GDM1 (cell line): Measurements from ENCODE around the gene MED13L.
"Not testable (repeated sequence)": the region's sequence is repeated elsewhere in the genome, so short reads cannot be mapped to it uniquely, and the experiment has no call there.

Source experiments
- DNase-seq: peaks from one replicate; lab custom pipeline; 2025; lab: John Stamatoyannopoulos, UW

The MED13L gene

GRCh38 chr12:116246490-116247179 lies 30.9 kb downstream of the MED13L start:
- no peak for DNase-seq

GRCh38 chr12:116245189-116245588 lies 32.3 kb downstream of the MED13L start:
- no peak for DNase-seq

- no peak for DNase-seq
These were observed 32.9 kb downstream of the MED13L start for GRCh38 chr12:116244474-116245090.

- no peak for DNase-seq
These were observed 33.5 kb downstream of the MED13L start for GRCh38 chr12:116244001-116244400.

- DNase-seq: no peak
These were observed 34.8 kb downstream of the MED13L start for GRCh38 chr12:116242740-116243139.

- DNase-seq: no peak
These were observed 36.2 kb downstream of the MED13L start for GRCh38 chr12:116241157-116241759.

GRCh38 chr12:116238570-116239119 lies 38.8 kb downstream of the MED13L start:
- not testable (repeated sequence) for DNase-seq

- DNase-seq: no peak
These were observed 39.3 kb downstream of the MED13L start for GRCh38 chr12:116238149-116238548.

GRCh38 chr12:116236976-116237375 lies 40.5 kb downstream of the MED13L start:
- DNase-seq: no peak

- DNase-seq: no peak
These were observed 41.3 kb downstream of the MED13L start for GRCh38 chr12:116236148-116236731.

GRCh38 chr12:116234148-116234547 lies 43.3 kb downstream of the MED13L start:
- DNase-seq: not testable (repeated sequence)

GRCh38 chr12:116233669-116234068 lies 43.8 kb downstream of the MED13L start:
- DNase-seq: no peak

GRCh38 chr12:116227811-116228210 lies 49.7 kb downstream of the MED13L start:
- DNase-seq: no peak

- no peak for DNase-seq
These were observed 51.5 kb downstream of the MED13L start for GRCh38 chr12:116226026-116226425.

GRCh38 chr12:116222358-116222757 lies 55.1 kb downstream of the MED13L start:
- DNase-seq: no peak

GRCh38 chr12:116220756-116221155 lies 56.7 kb downstream of the MED13L start:
- DNase-seq: no peak

- DNase-seq: no peak
These were observed 60.3 kb downstream of the MED13L start for GRCh38 chr12:116217045-116217735.

- no peak for DNase-seq
These were observed 61.3 kb downstream of the MED13L start for GRCh38 chr12:116216022-116216756.

GRCh38 chr12:116215023-116215422 lies 62.5 kb downstream of the MED13L start:
- no peak for DNase-seq

GRCh38 chr12:116213885-116214527 lies 63.5 kb downstream of the MED13L start:
- DNase-seq: no peak

- DNase-seq: no peak
These were observed 64.5 kb downstream of the MED13L start for GRCh38 chr12:116213014-116213413.
